ENCODE data around the gene HS3ST6.

Gene HS3ST6

GRCh38 chr16:1924095-1924494, 5.9 kb upstream of the HS3ST6 start:
- H3K9me2 ChIP-seq (replicated peaks; ENCODE audit: low read depth, low read length) = no peaks in the 10 kb centered on the region
- no peak overlapping the region for H3K9ac ChIP-seq (ENCODE audit: low read depth, low read length, poor library complexity, severe bottlenecking)
- no peaks in the 10 kb centered on the region for H3K79me2 ChIP-seq (ENCODE audit: insufficient read depth, low read length)
- H3K4me3 ChIP-seq (ENCODE audit: low read length, poor library complexity, severe bottlenecking) = no peak overlapping the region
- H3K9me3 ChIP-seq (ENCODE audit: insufficient read depth, low read depth, low read length) = no peaks in the 10 kb centered on the region
- H3F3A ChIP-seq (ENCODE audit: low read depth) = no peaks in the 10 kb centered on the region
- H3K4me1 ChIP-seq (ENCODE audit: insufficient read depth, low read length, poor library complexity, severe bottlenecking) = no peaks in the 10 kb centered on the region
- no peak for TF ChIP-seq EZH2phosphoT487 (IDR thresholded peaks at IDR 0.05; ENCODE audit: borderline replicate concordance)
- no peak for TF ChIP-seq CTCF (conservative IDR thresholded peaks at IDR 0.05; ENCODE audit: low read length)
- H3K4me2 ChIP-seq (ENCODE audit: low read depth, low read length, poor library complexity, severe bottlenecking) = no peak overlapping the region
- no peaks in the 10 kb centered on the region for H3K27me3 ChIP-seq (ENCODE audit: insufficient read depth, low read length, poor library complexity, severe bottlenecking)
- no peak overlapping the region for H2AFZ ChIP-seq (ENCODE audit: low read length)
- H3K36me3 ChIP-seq (ENCODE audit: insufficient read depth, low read length) = no peaks in the 10 kb centered on the region
- H4K20me1 ChIP-seq (ENCODE audit: insufficient read depth, low read length, poor library complexity, severe bottlenecking) = no peaks in the 10 kb centered on the region

- H3F3A ChIP-seq (ENCODE audit: low read depth) = no peaks in the 10 kb centered on the region
- H3K9me3 ChIP-seq (ENCODE audit: insufficient read depth, low read depth, low read length) = no peaks in the 10 kb centered on the region
- no peak for TF ChIP-seq EZH2phosphoT487 (IDR thresholded peaks at IDR 0.05; ENCODE audit: borderline replicate concordance)
- no peak for TF ChIP-seq CTCF (conservative IDR thresholded peaks at IDR 0.05; ENCODE audit: low read length)
- no peak overlapping the region for H3K9ac ChIP-seq (ENCODE audit: low read depth, low read length, poor library complexity, severe bottlenecking)
- H3K36me3 ChIP-seq (ENCODE audit: insufficient read depth, low read length) = no peaks in the 10 kb centered on the region
- H3K4me3 ChIP-seq (ENCODE audit: low read length, poor library complexity, severe bottlenecking) = no peak overlapping the region
- H3K27me3 ChIP-seq (ENCODE audit: insufficient read depth, low read length, poor library complexity, severe bottlenecking) = no peaks in the 10 kb centered on the region
- no peak overlapping the region for H2AFZ ChIP-seq (ENCODE audit: low read length)
- H3K4me1 ChIP-seq (ENCODE audit: insufficient read depth, low read length, poor library complexity, severe bottlenecking) = no peaks in the 10 kb centered on the region
- H3K9me2 ChIP-seq (replicated peaks; ENCODE audit: low read depth, low read length) = no peaks in the 10 kb centered on the region
- H3K4me2 ChIP-seq (ENCODE audit: low read depth, low read length, poor library complexity, severe bottlenecking) = no peak overlapping the region
- H3K79me2 ChIP-seq (ENCODE audit: insufficient read depth, low read length) = no peaks in the 10 kb centered on the region
- H4K20me1 ChIP-seq (ENCODE audit: insufficient read depth, low read length, poor library complexity, severe bottlenecking) = no peaks in the 10 kb centered on the region
Measured at GRCh38 chr16:1923299-1924034, 5.3 kb upstream of the HS3ST6 start.

- H3K36me3 ChIP-seq (ENCODE audit: insufficient read depth, low read length) = no peaks in the 10 kb centered on the region
- no peak overlapping the region for H3K4me2 ChIP-seq (ENCODE audit: low read depth, low read length, poor library complexity, severe bottlenecking)
- H3K9me3 ChIP-seq (ENCODE audit: insufficient read depth, low read depth, low read length) = no peaks in the 10 kb centered on the region
- no peak overlapping the region for H3K9ac ChIP-seq (ENCODE audit: low read depth, low read length, poor library complexity, severe bottlenecking)
- H4K20me1 ChIP-seq (ENCODE audit: insufficient read depth, low read length, poor library complexity, severe bottlenecking) = no peaks in the 10 kb centered on the region
- no peaks in the 10 kb centered on the region for H3K27me3 ChIP-seq (ENCODE audit: insufficient read depth, low read length, poor library complexity, severe bottlenecking)
- H2AFZ ChIP-seq (ENCODE audit: low read length) = no peak overlapping the region
- H3K4me3 ChIP-seq (ENCODE audit: low read length, poor library complexity, severe bottlenecking) = no peak overlapping the region
- H3K4me1 ChIP-seq (ENCODE audit: insufficient read depth, low read length, poor library complexity, severe bottlenecking) = no peaks in the 10 kb centered on the region
- no peaks in the 10 kb centered on the region for H3F3A ChIP-seq (ENCODE audit: low read depth)
- no peaks in the 10 kb centered on the region for H3K9me2 ChIP-seq (replicated peaks; ENCODE audit: low read depth, low read length)
- H3K79me2 ChIP-seq (ENCODE audit: insufficient read depth, low read length) = no peaks in the 10 kb centered on the region
- no peak for TF ChIP-seq CTCF (conservative IDR thresholded peaks at IDR 0.05; ENCODE audit: low read length)
- TF ChIP-seq EZH2phosphoT487 (IDR thresholded peaks at IDR 0.05; ENCODE audit: borderline replicate concordance) = no peak
Measured at GRCh38 chr16:1922357-1922756, 4.1 kb upstream of the HS3ST6 start.

Data from Loucy (cell line).